NB4 (cell line): ENCODE data around the gene PNPLA5.

Experiments
- DNase-seq: peaks from one replicate; pipeline ENCODE4 v3.0.0; 2010; ENCODE audit warnings: low read depth
- H3K4me3 ChIP-seq: one replicate; pipeline ENCODE4 v1.5.1; 2011; ENCODE audit warnings: mild to moderate bottlenecking, low read depth, low read length, moderate library complexity
- CTCF ChIP-seq: IDR thresholded peaks from one replicate; pipeline ENCODE4 v1.5.1; 2012; ENCODE audit warnings: low read depth, low read length
- MAX ChIP-seq: IDR thresholded peaks from 2 replicates; pipeline ENCODE4 v1.6.1; 2011; ENCODE audit warnings: low read depth, low read length
- MYC ChIP-seq: IDR thresholded peaks from 2 replicates; pipeline ENCODE4 v1.6.1; 2011; ENCODE audit warnings: low read depth, low read length
- POLR2A ChIP-seq: IDR thresholded peaks from 2 replicates; pipeline ENCODE4 v1.6.1; 2011; ENCODE audit warnings: mild to moderate bottlenecking; ENCODE audit not compliant: insufficient read length; ENCODE audit errors: extremely low read depth

The PNPLA5 gene

GRCh38 chr22:43858156-43858895, 33.5 kb downstream of the PNPLA5 start:
- TF ChIP-seq MYC (no peak), MAX (no peak), POLR2A (no peak), CTCF (no peak)
- H3K4me3 ChIP-seq, result no peak overlapping the region
- DNase-seq, result no peak

- TF ChIP-seq MYC (no peak), POLR2A (no peak), CTCF (no peak), MAX (no peak)
- H3K4me3 ChIP-seq, result no peak overlapping the region
- no peak for DNase-seq
Observed at GRCh38 chr22:43857367-43857766, 34.4 kb downstream of the PNPLA5 start.

- H3K4me3 ChIP-seq, result no peak overlapping the region
- no peak for DNase-seq
- TF ChIP-seq POLR2A (no peak), CTCF (no peak), MYC (no peak)
Observed at GRCh38 chr22:43855431-43855830, 36.4 kb downstream of the PNPLA5 start.

- no peak overlapping the region for H3K4me3 ChIP-seq
- no peak for TF ChIP-seq POLR2A
- no peak for DNase-seq
Observed at GRCh38 chr22:43854786-43855271, 37.0 kb downstream of the PNPLA5 start.

- no peak for DNase-seq
- TF ChIP-seq CTCF (no peak), POLR2A (no peak), MYC (no peak), MAX (no peak)
- H3K4me3 ChIP-seq, result no peak overlapping the region
Observed at GRCh38 chr22:43854121-43854785, 37.6 kb downstream of the PNPLA5 start.

- no peak overlapping the region for H3K4me3 ChIP-seq
- TF ChIP-seq MAX (no peak), POLR2A (no peak), MYC (no peak), CTCF (no peak)
- DNase-seq, result no peak
Observed at GRCh38 chr22:43853328-43853931, 38.4 kb downstream of the PNPLA5 start.
